ENCODE measurements around the gene ANKRD44.
"Not testable (repeated sequence)": the region's sequence is repeated elsewhere in the genome, so short reads cannot be mapped to it uniquely, and the experiment has no call there.

Gene ANKRD44

DNA sequence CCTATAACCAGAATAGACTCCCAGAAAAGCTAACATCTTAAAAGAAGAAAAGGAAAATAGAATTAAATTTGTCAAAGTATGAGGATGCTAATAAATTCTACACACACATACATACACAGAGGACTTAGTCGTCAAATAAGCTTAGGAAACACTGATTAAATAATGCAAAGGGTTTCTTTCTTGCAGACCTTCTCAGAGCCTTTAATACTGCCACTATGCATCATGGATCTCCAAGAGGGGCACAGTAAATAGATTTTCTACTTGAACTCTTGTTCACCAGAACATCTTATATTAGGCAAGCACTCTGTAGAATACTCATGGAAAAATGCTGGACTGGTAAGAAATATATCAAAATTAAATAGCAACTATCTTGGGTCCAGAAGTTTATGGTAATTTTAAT is 69.4 kb downstream of the ANKRD44 start:
- H3K4me1 ChIP-seq, result no peaks in the 10 kb centered on the region
- H3K27me3 ChIP-seq (ENCODE audit: low read depth), result no peaks in the 10 kb centered on the region
- no peak for DNase-seq (ENCODE audit: low spot score in 2 of 2)
- in situ Hi-C loops (cut with MboI; ENCODE audit: low sequenced_read_pairs), result no loop called here
- H3K9me3 ChIP-seq, result no peaks in the 10 kb centered on the region
- no peak overlapping the region for H3K4me3 ChIP-seq
- no peaks in the 10 kb centered on the region for H3K36me3 ChIP-seq (replicated peaks)

- Histone ChIP-seq H3K4me3 (no peak overlapping the region), H3K27me3 (ENCODE audit: low read depth) (no peaks in the 10 kb centered on the region), H3K9me3 (no peaks in the 10 kb centered on the region), H3K36me3 (replicated peaks) (no peaks in the 10 kb centered on the region), H3K4me1 (no peaks in the 10 kb centered on the region)
- in situ Hi-C loops (cut with MboI; ENCODE audit: low sequenced_read_pairs), result no loop called here
- no peak for DNase-seq (ENCODE audit: low spot score in 2 of 2)
Measured at GRCh38 chr2:197240421-197241041, 70.0 kb downstream of the ANKRD44 start.

- H3K36me3 ChIP-seq (replicated peaks); in situ Hi-C loops (cut with MboI; ENCODE audit: low sequenced_read_pairs); H3K9me3 ChIP-seq; H3K4me1 ChIP-seq; H3K27me3 ChIP-seq (ENCODE audit: low read depth); H3K4me3 ChIP-seq; DNase-seq (ENCODE audit: low spot score in 2 of 2): not testable (repeated sequence)
Measured at GRCh38 chr2:197240018-197240417, 70.6 kb downstream of the ANKRD44 start.

- no peak for DNase-seq (ENCODE audit: low spot score in 2 of 2)
- in situ Hi-C loops (cut with MboI; ENCODE audit: low sequenced_read_pairs), result no loop called here
- Histone ChIP-seq H3K27me3 (ENCODE audit: low read depth) (no peaks in the 10 kb centered on the region), H3K4me3 (no peak overlapping the region), H3K4me1 (no peaks in the 10 kb centered on the region), H3K9me3 (no peaks in the 10 kb centered on the region), H3K36me3 (replicated peaks) (no peaks in the 10 kb centered on the region)
Measured at GRCh38 chr2:197239434-197239833, 71.1 kb downstream of the ANKRD44 start.

DNA sequence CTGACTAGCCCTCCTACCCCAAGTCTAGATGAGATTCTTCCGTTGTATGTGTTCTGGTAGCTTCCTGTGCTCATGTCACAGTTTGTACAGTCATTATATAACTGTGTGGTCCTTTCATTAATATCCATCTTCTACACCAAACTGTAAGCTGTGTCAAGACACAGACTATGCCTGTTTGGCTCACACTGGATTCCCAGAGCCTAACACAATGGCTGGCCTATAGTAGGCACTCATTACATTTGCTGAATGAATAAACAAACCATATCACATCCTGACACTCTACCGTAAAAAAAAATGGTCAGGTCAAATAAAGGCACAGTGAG is 72.6 kb downstream of the ANKRD44 start:
- no peak for DNase-seq (ENCODE audit: low spot score in 2 of 2)
- Histone ChIP-seq H3K4me1 (no peaks in the 10 kb centered on the region), H3K27me3 (ENCODE audit: low read depth) (no peaks in the 10 kb centered on the region), H3K4me3 (no peak overlapping the region), H3K9me3 (no peaks in the 10 kb centered on the region), H3K36me3 (replicated peaks) (no peaks in the 10 kb centered on the region)
- in situ Hi-C loops (cut with MboI; ENCODE audit: low sequenced_read_pairs), result no loop called here

- Histone ChIP-seq H3K4me3 (no peak overlapping the region), H3K27me3 (ENCODE audit: low read depth) (no peaks in the 10 kb centered on the region), H3K36me3 (replicated peaks) (no peaks in the 10 kb centered on the region), H3K9me3 (no peaks in the 10 kb centered on the region), H3K4me1 (no peaks in the 10 kb centered on the region)
- in situ Hi-C loops (cut with MboI; ENCODE audit: low sequenced_read_pairs), result no loop called here
- DNase-seq (ENCODE audit: low spot score in 2 of 2), result no peak
Measured at GRCh38 chr2:197237291-197238042, 73.1 kb downstream of the ANKRD44 start.

DNA sequence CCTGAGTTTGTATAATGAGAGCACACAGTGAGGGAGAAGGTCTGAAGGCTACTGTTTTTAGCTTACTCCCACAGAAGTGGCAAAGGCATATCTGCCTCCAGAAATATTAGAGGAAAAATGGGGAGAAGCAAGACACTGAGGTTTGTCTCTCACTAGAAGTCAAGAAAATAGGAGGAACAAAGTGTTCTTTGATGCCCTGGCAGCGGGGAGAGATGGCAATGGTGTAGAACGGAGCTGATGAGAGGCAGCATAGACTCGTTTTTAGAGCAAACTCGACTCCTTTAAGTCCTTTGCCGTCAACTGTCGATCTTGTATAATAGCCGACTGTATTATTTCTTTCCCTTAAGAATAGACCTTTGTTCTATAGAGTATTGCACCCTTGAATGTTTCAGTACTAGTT is 73.8 kb downstream of the ANKRD44 start:
- peak in 1 of 2 experiments; percentile 8 for DNase-seq (ENCODE audit: low spot score in 2 of 2)
- in situ Hi-C loops (cut with MboI; ENCODE audit: low sequenced_read_pairs), result no loop called here
- Histone ChIP-seq H3K4me3 (no peak overlapping the region), H3K36me3 (replicated peaks) (no peaks in the 10 kb centered on the region), H3K9me3 (no peaks in the 10 kb centered on the region), H3K4me1 (no peaks in the 10 kb centered on the region), H3K27me3 (ENCODE audit: low read depth) (no peaks in the 10 kb centered on the region)

GRCh38 chr2:197236159-197236558 is 74.4 kb downstream of the ANKRD44 start:
- Histone ChIP-seq H3K4me1 (no peaks in the 10 kb centered on the region), H3K9me3 (no peaks in the 10 kb centered on the region), H3K36me3 (replicated peaks) (no peaks in the 10 kb centered on the region), H3K27me3 (ENCODE audit: low read depth) (no peaks in the 10 kb centered on the region), H3K4me3 (no peak overlapping the region)
- DNase-seq (ENCODE audit: low spot score in 2 of 2), result no peak
- in situ Hi-C loops (cut with MboI; ENCODE audit: low sequenced_read_pairs), result no loop called here

DNA sequence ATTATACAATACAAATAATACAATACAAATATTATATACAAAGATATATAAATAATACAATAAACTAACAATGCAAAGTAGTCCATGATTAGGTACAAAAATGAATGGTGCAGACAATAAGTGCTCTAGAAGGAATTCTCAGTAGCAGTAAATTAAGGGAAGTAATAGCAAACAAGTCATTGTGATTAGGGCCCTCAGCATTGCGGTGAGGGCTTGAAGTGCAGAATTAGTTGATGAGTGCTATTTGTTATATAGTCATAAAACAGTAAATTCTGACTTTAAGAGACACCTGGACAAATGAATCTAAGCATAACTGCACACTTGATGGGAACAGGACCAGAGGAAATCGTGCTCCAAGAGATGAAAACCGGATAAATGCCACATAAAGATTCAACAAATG is 74.9 kb downstream of the ANKRD44 start:
- no peak for DNase-seq (ENCODE audit: low spot score in 2 of 2)
- in situ Hi-C loops (cut with MboI; ENCODE audit: low sequenced_read_pairs), result no loop called here
- no peak overlapping the region for H3K4me3 ChIP-seq
- no peaks in the 10 kb centered on the region for H3K9me3 ChIP-seq
- H3K27me3 ChIP-seq (ENCODE audit: low read depth), result no peaks in the 10 kb centered on the region
- H3K36me3 ChIP-seq (replicated peaks), result no peaks in the 10 kb centered on the region
- no peaks in the 10 kb centered on the region for H3K4me1 ChIP-seq

GRCh38 chr2:197234671-197235191 is 75.8 kb downstream of the ANKRD44 start:
- no peak for DNase-seq (ENCODE audit: low spot score in 2 of 2)
- Histone ChIP-seq H3K4me1 (no peaks in the 10 kb centered on the region), H3K27me3 (ENCODE audit: low read depth) (no peaks in the 10 kb centered on the region), H3K4me3 (no peak overlapping the region), H3K36me3 (replicated peaks) (no peaks in the 10 kb centered on the region), H3K9me3 (no peaks in the 10 kb centered on the region)
- in situ Hi-C loops (cut with MboI; ENCODE audit: low sequenced_read_pairs), result no loop called here

GRCh38 chr2:197233473-197233872 is 77.1 kb downstream of the ANKRD44 start:
- Histone ChIP-seq H3K36me3 (replicated peaks) (no peaks in the 10 kb centered on the region), H3K4me1 (no peaks in the 10 kb centered on the region), H3K9me3 (no peaks in the 10 kb centered on the region), H3K4me3 (no peak overlapping the region), H3K27me3 (ENCODE audit: low read depth) (no peaks in the 10 kb centered on the region)
- in situ Hi-C loops (cut with MboI; ENCODE audit: low sequenced_read_pairs), result no loop called here
- DNase-seq (ENCODE audit: low spot score in 2 of 2), result no peak

- no peak for DNase-seq (ENCODE audit: low spot score in 2 of 2)
- no peak overlapping the region for H3K4me3 ChIP-seq
- H3K36me3 ChIP-seq (replicated peaks), result no peaks in the 10 kb centered on the region
- no peaks in the 10 kb centered on the region for H3K4me1 ChIP-seq
- no peaks in the 10 kb centered on the region for H3K9me3 ChIP-seq
- in situ Hi-C loops (cut with MboI; ENCODE audit: low sequenced_read_pairs), result no loop called here
- no peaks in the 10 kb centered on the region for H3K27me3 ChIP-seq (ENCODE audit: low read depth)
Measured at GRCh38 chr2:197232010-197232409, 78.6 kb downstream of the ANKRD44 start.

- in situ Hi-C loops (cut with MboI; ENCODE audit: low sequenced_read_pairs), result no loop called here
- H3K36me3 ChIP-seq (replicated peaks), result no peaks in the 10 kb centered on the region
- no peaks in the 10 kb centered on the region for H3K27me3 ChIP-seq (ENCODE audit: low read depth)
- no peaks in the 10 kb centered on the region for H3K9me3 ChIP-seq
- no peak for DNase-seq (ENCODE audit: low spot score in 2 of 2)
- no peaks in the 10 kb centered on the region for H3K4me1 ChIP-seq
- H3K4me3 ChIP-seq, result no peak overlapping the region
Measured at GRCh38 chr2:197229509-197230443, 80.8 kb downstream of the ANKRD44 start.

GRCh38 chr2:197223451-197223850 is 87.1 kb downstream of the ANKRD44 start:
- no peak for DNase-seq (ENCODE audit: low spot score in 2 of 2)
- in situ Hi-C loops (cut with MboI; ENCODE audit: low sequenced_read_pairs), result no loop called here

More at GRCh38 chr2:197223451-197223850, 87.1 kb downstream of the ANKRD44 start:
- H3K36me3 ChIP-seq (replicated peaks), result no peaks in the 10 kb centered on the region
- no peaks in the 10 kb centered on the region for H3K9me3 ChIP-seq
- H3K4me3 ChIP-seq, result no peak overlapping the region
- no peaks in the 10 kb centered on the region for H3K4me1 ChIP-seq
- no peaks in the 10 kb centered on the region for H3K27me3 ChIP-seq (ENCODE audit: low read depth)
